Measurements from ENCODE around the gene HOXC9.

- TF ChIP-seq POLR2A (IDR thresholded peaks at IDR 0.05): no peak
- no peak for TF ChIP-seq CTCF (IDR thresholded peaks at IDR 0.05)
Observed at GRCh38 chr12:53983568-53983949, 16.4 kb upstream of the HOXC9 start.
